AG04450 (cell line): ENCODE results near the gene RIN2. TPM values are rescaled to one million over a fixed set of nuclear protein-coding genes. Genes with fewer than 3 reads are reported as not detected.
"Not testable (repeated sequence)": the region's sequence is repeated elsewhere in the genome, so short reads cannot be mapped to it uniquely, and the experiment has no call there.

Source experiments
- CTCF ChIA-PET: fragments of 300-600, 350-600 bp; formaldehyde crosslinking; extraction: SDS; loops from one replicate; lab custom pipeline; 2022; ENCODE audit warnings: antibody characterized with exemption, inconsistent platforms; lab: Charles Lee
- POLR2A ChIA-PET: fragments of 350-600 bp; formaldehyde crosslinking; extraction: SDS; loops from one replicate; lab custom pipeline; 2021; ENCODE audit warnings: antibody characterized with exemption, inconsistent platforms; lab: Yijun Ruan, JAX
- DNase-seq: peaks from one replicate; pipeline ENCODE4 v3.0.0-alpha.2; 2011; ENCODE audit warnings: low read depth, low spot score
- H3K27ac ChIP-seq: one replicate; pipeline ENCODE4 v1.5.1; 2012; ENCODE audit warnings: low read depth, low read length, control low read depth
- H3K27me3 ChIP-seq: one replicate; pipeline ENCODE4 v1.6.0; 2012; ENCODE audit warnings: low read length; ENCODE audit not compliant: control insufficient read depth, insufficient read depth
- H3K4me3 ChIP-seq: 2 replicates; pipeline ENCODE4 v1.5.1; 2011; ENCODE audit warnings: mild to moderate bottlenecking, low read depth, low read length, control low read depth
- H3K9me3 ChIP-seq: 2 replicates; pipeline ENCODE4 v1.5.1; 2012; ENCODE audit warnings: low read length; ENCODE audit not compliant: control insufficient read depth, insufficient read depth
- CTCF ChIP-seq: IDR thresholded peaks from 2 replicates; pipeline ENCODE4 v1.5.1; 2011; ENCODE audit warnings: low read depth, low read length, control low read depth, inconsistent platforms
- polyA plus RNA-seq: library from polyadenylated mRNA; depleted of rRNA; stranded (reverse); fragments of >200 nt; gene quantifications from 2 replicates; pipeline ENCODE4 v1.2.3, GENCODE V29; 2011

Gene RIN2
- polyA plus RNA-seq, 1 experiment = 56.0 TPM

GRCh38 chr20:19747903-19748302, 10.2 kb upstream of the RIN2 start:
- Histone ChIP-seq H3K27ac (no peak overlapping the region), H3K4me3 (no peak overlapping the region), H3K27me3 (peaks cover 8% of the 10 kb centered on the region), H3K9me3 (no peaks in the 10 kb centered on the region)
- no peak for DNase-seq
- ChIA-PET CTCF (no interaction called here), POLR2A (no interaction called here)
- no peak for TF ChIP-seq CTCF

GRCh38 chr20:19748681-19749080, 9.4 kb upstream of the RIN2 start:
- TF ChIP-seq CTCF = no peak
- ChIA-PET POLR2A (interaction anchor here (0.5 kb wide), 1 partner anchor 261 kb away, joined by 3 read pairs; no protein-coding TSS in a partner anchor), CTCF (no interaction called here)
- Histone ChIP-seq H3K27ac (no peak overlapping the region), H3K4me3 (no peak overlapping the region), H3K9me3 (no peaks in the 10 kb centered on the region), H3K27me3 (peaks cover 6% of the 10 kb centered on the region)
- DNase-seq = no peak

GRCh38 chr20:19749618-19750071, 8.4 kb upstream of the RIN2 start:
- ChIA-PET POLR2A (no interaction called here), CTCF (interaction anchor here (0.6 to 0.7 kb wide), 2 partner anchors 57 to 861 kb away, joined by 4 to 5 read pairs; no protein-coding TSS in a partner anchor)
- Histone ChIP-seq H3K27ac (no peak overlapping the region), H3K4me3 (no peak overlapping the region), H3K27me3 (peaks cover 2% of the 10 kb centered on the region), H3K9me3 (no peaks in the 10 kb centered on the region)
- DNase-seq = no peak
- TF ChIP-seq CTCF = no peak

GRCh38 chr20:19750101-19750606, 7.9 kb upstream of the RIN2 start:
- DNase-seq = no peak
- Histone ChIP-seq H3K27ac (no peak overlapping the region), H3K9me3 (no peaks in the 10 kb centered on the region), H3K27me3 (no peaks in the 10 kb centered on the region), H3K4me3 (no peak overlapping the region)
- CTCF ChIA-PET = interaction anchor here (1.2 kb wide), 1 partner anchor 267 kb away, joined by 3 read pairs; the partner anchor contains the start of gene NAA20
- TF ChIP-seq CTCF = no peak
- POLR2A ChIA-PET = no interaction called here

- no peak for DNase-seq
- Histone ChIP-seq H3K9me3 (no peaks in the 10 kb centered on the region), H3K4me3 (no peak overlapping the region), H3K27ac (no peak overlapping the region), H3K27me3 (no peaks in the 10 kb centered on the region)
- TF ChIP-seq CTCF = no peak
- ChIA-PET CTCF (interaction anchor here (0.9 to 1.2 kb wide), 2 partner anchors 136 to 266 kb away, joined by 3 read pairs; partner anchors contain the start of gene NAA20), POLR2A (no interaction called here)
Measured at GRCh38 chr20:19750907-19751636, 7.0 kb upstream of the RIN2 start.

- H3K4me3 ChIP-seq, H3K27me3 ChIP-seq, H3K27ac ChIP-seq, H3K9me3 ChIP-seq, DNase-seq, POLR2A ChIA-PET, CTCF ChIA-PET: not testable (repeated sequence)
Measured at GRCh38 chr20:19754201-19754600, 3.9 kb upstream of the RIN2 start.
